Measurements from ENCODE around the gene S100A1. TPM values are rescaled to one million over a fixed set of nuclear protein-coding genes. Genes with fewer than 3 reads are reported as not detected.

The S100A1 gene
- total and polyA plus RNA-seq, 2 of the 13 experiments (the other 11 are each of a cell fraction or from before 2014, with no cell fraction given) = 120 to 251 TPM

- TF ChIP-seq TBP (CRISPR knock-in tag; IDR thresholded peaks at IDR 0.05) (no peak), ZNF251 (CRISPR knock-in tag; IDR thresholded peaks at IDR 0.05) (no peak), SAP130 (CRISPR knock-in tag; IDR thresholded peaks at IDR 0.05; ENCODE audit: low read depth) (peak; percentile 33; the same call in 1 of the 2 replicates), PTBP1 (IDR thresholded peaks at IDR 0.05; ENCODE audit: low read depth, low read length, poor library complexity, severe bottlenecking) (no peak), GRHL1 (CRISPR knock-in tag; conservative IDR thresholded peaks at IDR 0.05) (no peak), SPEN (CRISPR knock-in tag; IDR thresholded peaks at IDR 0.05; ENCODE audit: low read depth) (no peak), SRSF4 (IDR thresholded peaks at IDR 0.05; ENCODE audit: low read depth, low read length, poor library complexity, severe bottlenecking) (no peak), ZNF83 (CRISPR knock-in tag; IDR thresholded peaks at IDR 0.05; ENCODE audit: borderline replicate concordance) (no peak), POLR2A (IDR thresholded peaks at IDR 0.05; ENCODE audit: insufficient read depth in 1 of 2, low read depth in 2 of 2, low read length in 2 of 2) (peak in 1 of 2 experiments; percentile 48; a peak in 2 of 4 replicates), ZNF576 (CRISPR knock-in tag; IDR thresholded peaks at IDR 0.05) (no peak), MTA3 (CRISPR knock-in tag; IDR thresholded peaks at IDR 0.05) (no peak), CTCF (CRISPR knock-in tag; IDR thresholded peaks at IDR 0.05) (peak; percentile 42), ZZZ3 (CRISPR knock-in tag; IDR thresholded peaks at IDR 0.05; ENCODE audit: borderline replicate concordance) (no peak), NFKBIZ (CRISPR knock-in tag; IDR thresholded peaks at IDR 0.05) (no peak), MTA1 (CRISPR knock-in tag; IDR thresholded peaks at IDR 0.05; ENCODE audit: borderline replicate concordance) (no peak), ZNF292 (CRISPR knock-in tag; IDR thresholded peaks at IDR 0.05; ENCODE audit: borderline replicate concordance, low read depth) (no peak), RFXAP (CRISPR knock-in tag; IDR thresholded peaks at IDR 0.05; ENCODE audit: borderline replicate concordance) (no peak), RERE (CRISPR knock-in tag; IDR thresholded peaks at IDR 0.05; ENCODE audit: low read depth) (no peak), DBP (CRISPR knock-in tag; IDR thresholded peaks at IDR 0.05; ENCODE audit: not compliant biosample characterization) (no peak), HNF4G (IDR thresholded peaks at IDR 0.05; ENCODE audit: borderline replicate concordance, low read depth, low read length) (no peak), HNF4G (CRISPR knock-in tag; IDR thresholded peaks at IDR 0.05; ENCODE audit: borderline replicate concordance, low read depth) (no peak), NBN (conservative IDR thresholded peaks at IDR 0.05) (no peak)
Measured at GRCh38 chr1:153647346-153647714, 19.1 kb downstream of the S100A1 start (continued).
